ENCODE data around the gene DNAH8.

DNAH8 gene

GRCh38 chr6:38976801-38977500 lies 261.8 kb downstream of the DNAH8 start:
- DNase-seq: no peak

- DNase-seq: no peak
Observed at GRCh38 chr6:38978139-38978704, 263.1 kb downstream of the DNAH8 start.

- no peak for DNase-seq
Observed at GRCh38 chr6:38982470-38982869, 267.4 kb downstream of the DNAH8 start.

- DNase-seq: no peak
Observed at GRCh38 chr6:38984723-38985122, 269.6 kb downstream of the DNAH8 start.

- DNase-seq: no peak
Observed at GRCh38 chr6:38985839-38986238, 270.7 kb downstream of the DNAH8 start.

GRCh38 chr6:38987503-38987902 lies 272.4 kb downstream of the DNAH8 start:
- no peak for DNase-seq

- no peak for DNase-seq
Observed at GRCh38 chr6:38988736-38989449, 273.8 kb downstream of the DNAH8 start.

- no peak for DNase-seq
Observed at GRCh38 chr6:38990475-38990874, 275.4 kb downstream of the DNAH8 start.

GRCh38 chr6:38996676-38997075 lies 281.6 kb downstream of the DNAH8 start:
- no peak for DNase-seq

- no peak for DNase-seq
Observed at GRCh38 chr6:38997128-38997761, 282.1 kb downstream of the DNAH8 start.

- no peak for DNase-seq
Observed at GRCh38 chr6:39003072-39003471, 288.0 kb downstream of the DNAH8 start.

- no peak for DNase-seq
Observed at GRCh38 chr6:39003492-39003891, 288.4 kb downstream of the DNAH8 start.

- DNase-seq: no peak
Observed at GRCh38 chr6:39004801-39005200, 289.7 kb downstream of the DNAH8 start.

GRCh38 chr6:39005774-39006173 lies 290.7 kb downstream of the DNAH8 start:
- DNase-seq: no peak

- DNase-seq: no peak
Observed at GRCh38 chr6:39007575-39007974, 292.5 kb downstream of the DNAH8 start.

GRCh38 chr6:39008737-39009136 lies 293.6 kb downstream of the DNAH8 start:
- DNase-seq: no peak

- no peak for DNase-seq
Observed at GRCh38 chr6:39009476-39009875, 294.4 kb downstream of the DNAH8 start.

GRCh38 chr6:39016839-39017546 lies 301.9 kb downstream of the DNAH8 start:
- DNase-seq: no peak

- DNase-seq: no peak
Observed at GRCh38 chr6:39017547-39017880, 302.4 kb downstream of the DNAH8 start.

GRCh38 chr6:39018103-39018502 lies 303.0 kb downstream of the DNAH8 start:
- DNase-seq: no peak

- no peak for DNase-seq
Observed at GRCh38 chr6:39020136-39020535, 305.0 kb downstream of the DNAH8 start.

- DNase-seq: no peak
Observed at GRCh38 chr6:39021041-39021440, 305.9 kb downstream of the DNAH8 start.

GRCh38 chr6:39021779-39022178 lies 306.7 kb downstream of the DNAH8 start:
- DNase-seq: no peak

Data from NCI-H1417 treated with DMSO at 0.1 percent for 48 hours (cell line).